Neural cell (in vitro differentiated cells): ENCODE data around the gene HLCS.

Experiments
- CTCF ChIP-seq: fragments of 450-650 bp; IDR thresholded peaks from 2 replicates; pipeline ENCODE4 v1.5.1; 2014; ENCODE audit warnings: antibody characterized with exemption, mild to moderate bottlenecking, moderate library complexity; ENCODE audit not compliant: poor library complexity, severe bottlenecking
- EP300 ChIP-seq: fragments of 450-650 bp; conservative IDR thresholded peaks from 2 replicates; pipeline ENCODE4 v1.6.1; 2014; ENCODE audit warnings: antibody characterized with exemption, mild to moderate bottlenecking, moderate library complexity; ENCODE audit not compliant: poor library complexity, severe bottlenecking
- EZH2 ChIP-seq: fragments of 200-600, 300-800 bp; shearing (Covaris generic), sonication (generic); IDR thresholded peaks from 2 replicates; pipeline ENCODE4 v1.6.1; 2014; ENCODE audit warnings: antibody characterized with exemption, low read length, borderline replicate concordance, mild to moderate bottlenecking; ENCODE audit not compliant: insufficient read depth, poor library complexity, severe bottlenecking
- MXI1 ChIP-seq: fragments of 450-650 bp; conservative IDR thresholded peaks from 2 replicates; pipeline ENCODE4 v1.6.1; 2014; ENCODE audit warnings: antibody characterized with exemption, mild to moderate bottlenecking; ENCODE audit not compliant: poor library complexity, severe bottlenecking
- POLR2AphosphoS5 ChIP-seq: IDR thresholded peaks from 2 replicates; pipeline ENCODE4 v1.6.1; 2012
- RAD21 ChIP-seq: fragments of 450-650 bp; conservative IDR thresholded peaks from 2 replicates; pipeline ENCODE4 v1.6.1; 2014; ENCODE audit warnings: antibody characterized with exemption, mild to moderate bottlenecking, moderate library complexity
- SMC3 ChIP-seq: fragments of 450-650 bp; conservative IDR thresholded peaks from 2 replicates; pipeline ENCODE4 v1.6.1; 2014; ENCODE audit warnings: antibody characterized with exemption, mild to moderate bottlenecking, moderate library complexity; ENCODE audit not compliant: poor library complexity
- TAF1 ChIP-seq: IDR thresholded peaks from 2 replicates; pipeline ENCODE4 v1.6.1; 2012; ENCODE audit warnings: low read depth
- TF ChIP-seq, protein P1 (sequence below): IDR thresholded peaks from 2 replicates; pipeline ENCODE4 v1.6.1; 2012; ENCODE audit warnings: borderline replicate concordance

GRCh38 chr21:36946949-36947356 is 19.5 kb downstream of the HLCS start:
- TF ChIP-seq CTCF (no peak), TAF1 (no peak), SMC3 (no peak), RAD21 (no peak), EZH2 (no peak), POLR2AphosphoS5 (no peak), MXI1 (no peak), EP300 (no peak)
- TF ChIP-seq, protein P1, sequence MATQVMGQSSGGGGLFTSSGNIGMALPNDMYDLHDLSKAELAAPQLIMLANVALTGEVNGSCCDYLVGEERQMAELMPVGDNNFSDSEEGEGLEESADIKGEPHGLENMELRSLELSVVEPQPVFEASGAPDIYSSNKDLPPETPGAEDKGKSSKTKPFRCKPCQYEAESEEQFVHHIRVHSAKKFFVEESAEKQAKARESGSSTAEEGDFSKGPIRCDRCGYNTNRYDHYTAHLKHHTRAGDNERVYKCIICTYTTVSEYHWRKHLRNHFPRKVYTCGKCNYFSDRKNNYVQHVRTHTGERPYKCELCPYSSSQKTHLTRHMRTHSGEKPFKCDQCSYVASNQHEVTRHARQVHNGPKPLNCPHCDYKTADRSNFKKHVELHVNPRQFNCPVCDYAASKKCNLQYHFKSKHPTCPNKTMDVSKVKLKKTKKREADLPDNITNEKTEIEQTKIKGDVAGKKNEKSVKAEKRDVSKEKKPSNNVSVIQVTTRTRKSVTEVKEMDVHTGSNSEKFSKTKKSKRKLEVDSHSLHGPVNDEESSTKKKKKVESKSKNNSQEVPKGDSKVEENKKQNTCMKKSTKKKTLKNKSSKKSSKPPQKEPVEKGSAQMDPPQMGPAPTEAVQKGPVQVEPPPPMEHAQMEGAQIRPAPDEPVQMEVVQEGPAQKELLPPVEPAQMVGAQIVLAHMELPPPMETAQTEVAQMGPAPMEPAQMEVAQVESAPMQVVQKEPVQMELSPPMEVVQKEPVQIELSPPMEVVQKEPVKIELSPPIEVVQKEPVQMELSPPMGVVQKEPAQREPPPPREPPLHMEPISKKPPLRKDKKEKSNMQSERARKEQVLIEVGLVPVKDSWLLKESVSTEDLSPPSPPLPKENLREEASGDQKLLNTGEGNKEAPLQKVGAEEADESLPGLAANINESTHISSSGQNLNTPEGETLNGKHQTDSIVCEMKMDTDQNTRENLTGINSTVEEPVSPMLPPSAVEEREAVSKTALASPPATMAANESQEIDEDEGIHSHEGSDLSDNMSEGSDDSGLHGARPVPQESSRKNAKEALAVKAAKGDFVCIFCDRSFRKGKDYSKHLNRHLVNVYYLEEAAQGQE, result no peak
